ENCODE data around the gene MRPL22.

MRPL22 gene

DNA sequence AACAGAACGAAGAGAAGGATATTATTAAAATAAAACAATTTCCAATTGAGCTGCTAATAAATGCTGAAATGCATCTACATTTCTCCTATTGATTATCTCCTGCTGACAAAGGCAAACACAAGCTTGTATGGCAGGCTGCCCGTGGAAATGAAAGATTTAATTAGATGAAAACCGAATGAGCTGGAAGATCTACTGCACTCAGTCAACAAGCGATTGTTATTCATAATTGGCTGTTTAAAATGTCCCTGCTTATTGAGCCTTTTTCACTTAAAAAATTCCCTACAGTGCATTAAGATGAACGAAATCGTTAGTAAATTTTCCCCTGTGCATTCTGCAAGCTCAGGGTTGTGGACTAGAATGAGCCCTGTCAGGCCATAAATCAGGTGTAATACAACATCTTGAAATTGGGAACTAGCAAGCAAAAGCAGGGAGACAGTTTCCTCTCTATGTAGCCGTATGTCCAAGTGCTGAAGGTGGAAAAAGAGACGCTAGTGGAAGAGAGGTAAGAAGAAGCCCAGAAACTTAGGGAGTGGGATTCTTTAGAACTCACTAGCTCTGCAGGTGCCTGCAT lies 44.2 kb downstream of the MRPL22 start:
- no peak for DNase-seq (ENCODE audit: low read depth)
- in situ Hi-C loops (cut with HindIII; ENCODE audit: low sequenced_read_pairs): no loop called here
- no peak overlapping the region for H3K4me3 ChIP-seq (ENCODE audit: low read depth, low read length)
- TF ChIP-seq CTCF (IDR thresholded peaks at IDR 0.05; ENCODE audit: low read depth, low read length, missing control alignments): no peak

- DNase-seq (ENCODE audit: low read depth): no peak
- TF ChIP-seq CTCF (IDR thresholded peaks at IDR 0.05; ENCODE audit: low read depth, low read length, missing control alignments): no peak
- H3K4me3 ChIP-seq (ENCODE audit: low read depth, low read length): no peak overlapping the region
- in situ Hi-C loops (cut with HindIII; ENCODE audit: low sequenced_read_pairs): no loop called here
Measured at GRCh38 chr5:154986151-154986550, 45.3 kb downstream of the MRPL22 start.

- no peak overlapping the region for H3K4me3 ChIP-seq (ENCODE audit: low read depth, low read length)
- DNase-seq (ENCODE audit: low read depth): no peak
- TF ChIP-seq CTCF (IDR thresholded peaks at IDR 0.05; ENCODE audit: low read depth, low read length, missing control alignments): no peak
- in situ Hi-C loops (cut with HindIII; ENCODE audit: low sequenced_read_pairs): no loop called here
Measured at GRCh38 chr5:154989626-154990025, 48.8 kb downstream of the MRPL22 start.

- no peak for TF ChIP-seq CTCF (IDR thresholded peaks at IDR 0.05; ENCODE audit: low read depth, low read length, missing control alignments)
- in situ Hi-C loops (cut with HindIII; ENCODE audit: low sequenced_read_pairs): no loop called here
- no peak for DNase-seq (ENCODE audit: low read depth)
- H3K4me3 ChIP-seq (ENCODE audit: low read depth, low read length): no peak overlapping the region
Measured at GRCh38 chr5:154993461-154993860, 52.6 kb downstream of the MRPL22 start.

- in situ Hi-C loops (cut with HindIII; ENCODE audit: low sequenced_read_pairs): no loop called here
- no peak overlapping the region for H3K4me3 ChIP-seq (ENCODE audit: low read depth, low read length)
- no peak for TF ChIP-seq CTCF (IDR thresholded peaks at IDR 0.05; ENCODE audit: low read depth, low read length, missing control alignments)
- DNase-seq (ENCODE audit: low read depth): no peak
Measured at GRCh38 chr5:154995679-154996078, 54.8 kb downstream of the MRPL22 start.

- H3K4me3 ChIP-seq (ENCODE audit: low read depth, low read length): no peak overlapping the region
- no peak for TF ChIP-seq CTCF (IDR thresholded peaks at IDR 0.05; ENCODE audit: low read depth, low read length, missing control alignments)
- in situ Hi-C loops (cut with HindIII; ENCODE audit: low sequenced_read_pairs): no loop called here
- DNase-seq (ENCODE audit: low read depth): no peak
Measured at GRCh38 chr5:154997746-154998145, 56.9 kb downstream of the MRPL22 start.

GRCh38 chr5:154999865-155000264 lies 59.0 kb downstream of the MRPL22 start:
- DNase-seq (ENCODE audit: low read depth): no peak
- H3K4me3 ChIP-seq (ENCODE audit: low read depth, low read length): no peak overlapping the region
- in situ Hi-C loops (cut with HindIII; ENCODE audit: low sequenced_read_pairs): no loop called here
- TF ChIP-seq CTCF (IDR thresholded peaks at IDR 0.05; ENCODE audit: low read depth, low read length, missing control alignments): no peak
